ENCODE data around the gene MLPH. TPM values are rescaled to one million over a fixed set of nuclear protein-coding genes. Genes with fewer than 3 reads are reported as not detected.
A peak's percentile ranks its signal among the peaks of the same experiment; 100 is the strongest.

The MLPH gene
- total RNA-seq, 2 donors from 2014 or later: 91.5 to 121 TPM

GRCh38 chr2:237551071-237551574 is 64.1 kb downstream of the MLPH start:
- intact Hi-C loops (cut with DNase I): no loop called here
- no peak for DNase-seq
- no peak for ATAC-seq

DNA sequence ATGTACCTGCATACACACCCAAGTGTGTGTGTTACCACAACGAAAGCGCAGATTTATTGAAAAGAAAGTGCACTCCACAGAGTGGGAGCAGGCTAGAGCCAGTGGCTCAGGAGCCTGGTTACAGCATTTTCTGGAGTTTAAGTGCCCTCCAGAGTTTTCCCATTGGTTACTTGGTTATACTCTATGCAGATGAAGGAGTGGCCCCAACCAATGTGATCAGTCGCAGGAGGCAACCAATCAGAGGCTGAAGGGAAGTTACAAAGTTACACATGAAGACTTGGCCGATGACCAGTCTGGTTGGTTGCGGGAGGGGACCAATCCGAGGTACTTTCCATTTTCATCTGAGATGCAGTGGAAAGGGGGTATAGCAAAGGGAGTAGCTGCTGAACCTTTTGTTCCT is 65.9 kb downstream of the MLPH start:
- DNase-seq (no peak), ATAC-seq (no peak)
- intact Hi-C loops (cut with DNase I): no loop called here

- DNase-seq: no peak
- intact Hi-C loops (cut with DNase I): no loop called here
- no peak for ATAC-seq
Measured at GRCh38 chr2:237553948-237554347, 66.9 kb downstream of the MLPH start.

- DNase-seq (no peak), ATAC-seq (no peak)
- intact Hi-C loops (cut with DNase I): no loop called here
Measured at GRCh38 chr2:237555560-237555959, 68.5 kb downstream of the MLPH start.

GRCh38 chr2:237556773-237557632 is 70.0 kb downstream of the MLPH start:
- intact Hi-C loops (cut with DNase I): no loop called here
- DNase-seq (no peak), ATAC-seq (peak in 1 of 2 donors; percentile 23)

- no peak for ATAC-seq
- no peak for DNase-seq
- intact Hi-C loops (cut with DNase I): no loop called here
Measured at GRCh38 chr2:237557633-237558015, 70.6 kb downstream of the MLPH start.

GRCh38 chr2:237558961-237559641 is 72.0 kb downstream of the MLPH start:
- DNase-seq: peak; percentile 78
- peak; percentile 39 to 52 for ATAC-seq
- intact Hi-C loops (cut with DNase I): no loop called here

DNA sequence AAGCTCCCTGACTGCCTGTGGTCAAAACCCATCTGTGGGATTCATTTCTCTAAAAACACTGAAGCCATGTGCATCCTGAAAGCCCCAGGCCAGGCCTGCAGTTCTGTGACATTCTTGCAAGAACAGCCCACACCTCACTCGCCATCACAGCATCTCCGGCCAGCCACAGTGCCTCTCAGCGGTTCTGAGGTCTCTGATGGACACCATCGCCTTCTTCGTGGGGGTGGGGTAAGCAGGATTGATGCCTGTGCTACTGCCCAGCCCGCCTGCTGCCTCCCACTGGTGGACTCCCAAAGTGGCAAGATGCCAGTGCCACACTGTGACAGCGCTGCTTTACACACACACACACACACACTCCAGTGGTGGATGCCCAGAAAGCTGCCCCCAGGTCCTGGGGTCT is 74.2 kb downstream of the MLPH start:
- no peak for ATAC-seq
- DNase-seq: no peak
- intact Hi-C loops (cut with DNase I): no loop called here

- no peak for DNase-seq
- intact Hi-C loops (cut with DNase I): no loop called here
- no peak for ATAC-seq
Measured at GRCh38 chr2:237563816-237564215, 76.8 kb downstream of the MLPH start.

DNA sequence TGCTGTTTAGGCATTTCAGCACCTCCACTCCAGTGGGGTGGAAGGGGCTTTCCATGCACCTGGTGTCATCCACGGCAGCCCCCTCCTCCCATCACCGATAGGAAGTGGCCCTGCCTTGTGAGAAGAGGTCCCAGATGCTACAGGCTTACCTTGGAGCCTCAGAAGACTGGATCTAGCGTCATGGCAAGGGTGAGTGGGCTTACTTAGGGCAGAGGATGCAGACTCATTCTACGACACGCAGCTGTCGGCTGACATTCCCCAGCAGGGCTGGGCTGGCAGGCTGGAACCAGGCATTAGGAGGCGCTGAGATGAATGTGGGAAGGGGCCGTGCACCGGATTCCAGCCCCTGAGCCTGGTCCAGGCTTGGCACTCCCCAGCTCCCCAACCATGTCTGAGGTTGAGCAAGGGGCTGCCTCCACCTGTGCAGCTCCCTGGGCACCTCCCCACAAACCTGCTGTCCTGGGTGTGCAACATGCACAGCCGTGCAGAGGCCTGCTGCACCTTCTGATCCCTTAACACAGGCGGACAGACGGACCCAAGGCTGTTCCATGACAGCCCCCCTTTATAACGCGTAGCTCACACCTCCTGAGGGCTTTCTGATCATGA is 77.6 kb downstream of the MLPH start:
- DNase-seq: no peak
- no peak for ATAC-seq

DNA sequence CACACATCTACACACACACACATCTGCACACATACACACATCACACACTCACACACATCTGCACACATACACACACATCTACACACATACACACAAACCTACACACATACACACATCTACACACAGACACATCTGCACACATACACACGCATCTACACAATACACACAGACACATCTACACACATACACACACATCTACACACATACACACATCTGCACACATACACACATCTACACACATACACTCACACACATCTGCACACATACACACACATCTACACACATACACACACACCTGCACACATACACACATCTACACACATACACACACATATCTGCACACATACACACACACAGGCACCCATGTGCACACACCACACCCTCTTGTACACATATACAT is 78.9 kb downstream of the MLPH start:
- DNase-seq (no peak), ATAC-seq (no peak)
- intact Hi-C loops (cut with DNase I): no loop called here

More for the DNA sequence above, 77.6 kb downstream of the MLPH start:
- intact Hi-C loops (cut with DNase I): no loop called here

DNA sequence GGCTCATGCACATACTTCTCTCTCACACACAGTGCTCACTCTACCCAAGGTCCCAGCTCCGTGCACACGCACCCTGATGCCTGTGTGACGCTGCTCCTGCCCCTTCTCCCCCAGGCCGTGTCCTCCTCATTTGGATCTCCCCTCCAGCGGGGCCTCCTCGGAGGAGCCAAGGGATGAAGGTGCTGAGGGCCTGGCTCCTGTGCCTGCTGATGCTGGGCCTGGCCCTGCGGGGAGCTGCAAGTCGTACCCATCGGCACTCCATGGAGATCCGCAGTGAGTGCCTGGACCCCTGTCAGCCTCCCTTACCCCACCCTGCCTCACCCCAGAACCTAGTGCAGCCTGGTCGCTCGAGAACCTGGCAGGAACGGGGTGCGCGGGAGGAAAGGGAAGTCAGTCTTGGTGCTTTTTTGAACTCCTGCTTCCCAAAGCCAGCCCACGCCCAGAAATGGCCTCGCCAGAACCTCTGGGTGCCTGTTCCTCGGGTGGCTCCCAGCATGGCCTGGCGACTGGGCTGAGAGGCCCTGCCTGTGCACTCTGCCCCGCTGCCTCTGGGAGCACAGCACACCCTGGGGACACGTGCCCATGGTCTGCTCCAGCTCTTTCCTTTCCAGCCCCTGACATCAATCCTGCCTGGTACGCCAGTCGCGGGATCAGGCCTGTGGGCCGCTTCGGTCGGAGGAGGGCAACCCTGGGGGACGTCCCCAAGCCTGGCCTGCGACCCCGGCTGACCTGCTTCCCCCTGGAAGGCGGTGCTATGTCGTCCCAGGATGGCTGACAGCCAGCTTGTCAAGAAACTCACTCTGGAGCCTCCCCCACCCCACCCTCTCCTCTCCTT is 79.6 kb downstream of the MLPH start, which contains the start of gene PRLH:
Gene PRLH, plus strand, starts transcription at position 174 of the 835 bp plus-strand sequence. Its CDS starts 0 bp downstream, at position 174.
- ATAC-seq (peak in 1 of 2 donors; percentile 69), DNase-seq (no peak)

GRCh38 chr2:237567276-237568029 is 80.4 kb downstream of the MLPH start:
- DNase-seq (no peak), ATAC-seq (no peak)
- intact Hi-C loops (cut with DNase I): no loop called here

More for the DNA sequence above, 79.6 kb downstream of the MLPH start, which contains the start of gene PRLH:
- intact Hi-C loops (cut with DNase I): no loop called here

GRCh38 chr2:237568121-237568660 is 81.1 kb downstream of the MLPH start:
- intact Hi-C loops (cut with DNase I): no loop called here
- ATAC-seq (no peak), DNase-seq (no peak)

GRCh38 chr2:237569041-237569440 is 82.0 kb downstream of the MLPH start:
- intact Hi-C loops (cut with DNase I): no loop called here
- DNase-seq: no peak
- ATAC-seq: no peak

- intact Hi-C loops (cut with DNase I): loop anchor here (5.0 to 10.0 kb wide), 3 partner anchors 58 to 445 kb away; partner anchors contain the start of gene COL6A3 (in 2 of the 2)
- no peak for DNase-seq
- ATAC-seq: no peak
Measured at GRCh38 chr2:237569896-237570295, 82.8 kb downstream of the MLPH start.

- ATAC-seq (no peak), DNase-seq (no peak)
- intact Hi-C loops (cut with DNase I): loop anchor here (5.0 to 10.0 kb wide), 3 partner anchors 59 to 446 kb away; partner anchors contain the start of gene COL6A3 (in 2 of the 2)
Measured at GRCh38 chr2:237570776-237571335, 83.8 kb downstream of the MLPH start.

Data from left cardiac atrium (tissue), 4 donors.